ENCODE data around the gene PFN3.

- TF ChIP-seq POLR2A (IDR thresholded peaks at IDR 0.05) = no peak
- no peak for TF ChIP-seq CTCF (IDR thresholded peaks at IDR 0.05)
- TF ChIP-seq EP300 (IDR thresholded peaks at IDR 0.05) = no peak
Observed at GRCh38 chr5:177425196-177425800, 24.8 kb upstream of the PFN3 start.

Data from gastroesophageal sphincter (tissue), 3 donors.